GM12873 (cell line): ENCODE results near the gene FHIP1A.

ENCODE experiments used
- CTCF ChIP-seq: IDR thresholded peaks from 2 replicates; pipeline ENCODE4 v1.5.1; 2012; ENCODE audit warnings: low read depth, mild to moderate bottlenecking, moderate library complexity, low read length, control low read depth; ENCODE audit not compliant: insufficient read depth; ENCODE audit errors: missing control alignments

Gene FHIP1A

GRCh38 chr4:151420250-151420807 lies 11.4 kb downstream of the FHIP1A start:
- no peak for TF ChIP-seq CTCF

GRCh38 chr4:151422854-151423253 lies 13.9 kb downstream of the FHIP1A start:
- no peak for TF ChIP-seq CTCF

GRCh38 chr4:151426513-151426912 lies 17.5 kb downstream of the FHIP1A start:
- no peak for TF ChIP-seq CTCF

GRCh38 chr4:151427266-151427665 lies 18.3 kb downstream of the FHIP1A start:
- TF ChIP-seq CTCF, result no peak

- TF ChIP-seq CTCF, result no peak
Measured at GRCh38 chr4:151428346-151428745, 19.4 kb downstream of the FHIP1A start.

- no peak for TF ChIP-seq CTCF
Measured at GRCh38 chr4:151429957-151430570, 21.1 kb downstream of the FHIP1A start.

GRCh38 chr4:151430740-151431457 lies 21.9 kb downstream of the FHIP1A start:
- no peak for TF ChIP-seq CTCF
